ENCODE results near the gene UBXN11.

DNA sequence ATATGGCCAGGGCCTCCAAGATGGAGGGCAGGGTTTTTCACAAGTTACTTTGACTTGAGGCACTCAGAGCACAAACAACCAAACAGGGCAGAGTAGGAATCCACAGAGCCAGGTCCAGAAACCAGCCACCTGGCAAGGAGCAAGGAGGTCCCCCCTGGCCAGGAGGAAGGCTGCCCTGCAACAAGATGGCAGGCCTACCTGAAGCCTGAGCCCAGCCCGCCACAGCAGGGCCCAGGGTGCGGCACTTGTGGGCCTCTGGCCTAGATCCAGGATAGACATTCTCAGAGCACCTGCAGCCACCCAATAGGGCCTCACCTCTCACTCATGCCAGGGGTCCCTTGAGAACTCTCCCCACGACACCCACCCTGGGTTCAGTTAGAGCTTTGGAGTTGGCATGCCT lies 15.0 kb downstream of the UBXN11 start:
- TF ChIP-seq POLR2AphosphoS5 (IDR thresholded peaks at IDR 0.05; ENCODE audit: low read depth, low read length) (no peak), TAF1 (IDR thresholded peaks at IDR 0.05; ENCODE audit: borderline replicate concordance, insufficient read depth, low read length) (no peak), SIN3A (IDR thresholded peaks at IDR 0.05; ENCODE audit: borderline replicate concordance, insufficient read depth, low read length) (no peak), FOXP2 (optimal IDR thresholded peaks at IDR 0.05; ENCODE audit: borderline replicate concordance, extremely low read depth, extremely low read length, insufficient read depth) (no peak)
- TF ChIP-seq, protein P1, sequence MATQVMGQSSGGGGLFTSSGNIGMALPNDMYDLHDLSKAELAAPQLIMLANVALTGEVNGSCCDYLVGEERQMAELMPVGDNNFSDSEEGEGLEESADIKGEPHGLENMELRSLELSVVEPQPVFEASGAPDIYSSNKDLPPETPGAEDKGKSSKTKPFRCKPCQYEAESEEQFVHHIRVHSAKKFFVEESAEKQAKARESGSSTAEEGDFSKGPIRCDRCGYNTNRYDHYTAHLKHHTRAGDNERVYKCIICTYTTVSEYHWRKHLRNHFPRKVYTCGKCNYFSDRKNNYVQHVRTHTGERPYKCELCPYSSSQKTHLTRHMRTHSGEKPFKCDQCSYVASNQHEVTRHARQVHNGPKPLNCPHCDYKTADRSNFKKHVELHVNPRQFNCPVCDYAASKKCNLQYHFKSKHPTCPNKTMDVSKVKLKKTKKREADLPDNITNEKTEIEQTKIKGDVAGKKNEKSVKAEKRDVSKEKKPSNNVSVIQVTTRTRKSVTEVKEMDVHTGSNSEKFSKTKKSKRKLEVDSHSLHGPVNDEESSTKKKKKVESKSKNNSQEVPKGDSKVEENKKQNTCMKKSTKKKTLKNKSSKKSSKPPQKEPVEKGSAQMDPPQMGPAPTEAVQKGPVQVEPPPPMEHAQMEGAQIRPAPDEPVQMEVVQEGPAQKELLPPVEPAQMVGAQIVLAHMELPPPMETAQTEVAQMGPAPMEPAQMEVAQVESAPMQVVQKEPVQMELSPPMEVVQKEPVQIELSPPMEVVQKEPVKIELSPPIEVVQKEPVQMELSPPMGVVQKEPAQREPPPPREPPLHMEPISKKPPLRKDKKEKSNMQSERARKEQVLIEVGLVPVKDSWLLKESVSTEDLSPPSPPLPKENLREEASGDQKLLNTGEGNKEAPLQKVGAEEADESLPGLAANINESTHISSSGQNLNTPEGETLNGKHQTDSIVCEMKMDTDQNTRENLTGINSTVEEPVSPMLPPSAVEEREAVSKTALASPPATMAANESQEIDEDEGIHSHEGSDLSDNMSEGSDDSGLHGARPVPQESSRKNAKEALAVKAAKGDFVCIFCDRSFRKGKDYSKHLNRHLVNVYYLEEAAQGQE (IDR thresholded peaks at IDR 0.05; ENCODE audit: insufficient read depth in 1 of 2, low read depth in 2 of 2, low read length in 2 of 2): no peak

All from PFSK-1 (cell line).